Left hindlimb (tissue), 1 donor: ENCODE measurements around the gene DTNBP1.

Experiments used
- DNase-seq: peaks from one replicate; pipeline ENCODE4 v3.0.0-alpha.2; 2018

Gene DTNBP1

GRCh38 chr6:15527838-15528617 lies 134.8 kb downstream of the DTNBP1 start:
- no peak for DNase-seq

GRCh38 chr6:15526212-15526701 lies 136.6 kb downstream of the DTNBP1 start:
- no peak for DNase-seq

DNA sequence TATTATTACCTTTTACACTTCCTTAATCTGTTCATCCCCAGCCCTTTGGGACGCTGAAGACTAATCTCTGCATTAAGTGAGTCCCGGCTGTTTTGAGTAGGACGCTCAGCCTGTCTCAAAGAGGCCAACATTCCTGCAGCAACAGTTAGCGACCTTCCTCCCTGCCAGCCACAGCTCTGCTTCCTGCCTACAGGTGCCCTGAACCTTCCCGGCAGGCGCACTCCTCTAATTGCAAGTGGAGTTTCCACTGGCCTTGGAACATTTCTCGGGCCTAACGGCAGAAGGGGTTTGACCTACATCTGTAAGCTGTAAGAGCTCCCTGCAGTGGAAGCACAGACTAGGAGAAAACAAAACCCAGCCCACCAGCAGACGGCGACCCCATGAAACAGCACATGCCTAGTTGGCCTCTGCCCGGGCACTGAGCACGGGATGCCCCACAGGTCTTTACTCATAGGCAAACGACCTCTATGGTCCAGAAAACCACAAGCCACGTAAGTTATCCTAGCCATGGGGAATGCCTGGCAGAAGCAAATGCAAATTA lies 137.9 kb downstream of the DTNBP1 start:
- no peak for DNase-seq

GRCh38 chr6:15523679-15524630 lies 138.9 kb downstream of the DTNBP1 start:
- DNase-seq, result no peak

DNA sequence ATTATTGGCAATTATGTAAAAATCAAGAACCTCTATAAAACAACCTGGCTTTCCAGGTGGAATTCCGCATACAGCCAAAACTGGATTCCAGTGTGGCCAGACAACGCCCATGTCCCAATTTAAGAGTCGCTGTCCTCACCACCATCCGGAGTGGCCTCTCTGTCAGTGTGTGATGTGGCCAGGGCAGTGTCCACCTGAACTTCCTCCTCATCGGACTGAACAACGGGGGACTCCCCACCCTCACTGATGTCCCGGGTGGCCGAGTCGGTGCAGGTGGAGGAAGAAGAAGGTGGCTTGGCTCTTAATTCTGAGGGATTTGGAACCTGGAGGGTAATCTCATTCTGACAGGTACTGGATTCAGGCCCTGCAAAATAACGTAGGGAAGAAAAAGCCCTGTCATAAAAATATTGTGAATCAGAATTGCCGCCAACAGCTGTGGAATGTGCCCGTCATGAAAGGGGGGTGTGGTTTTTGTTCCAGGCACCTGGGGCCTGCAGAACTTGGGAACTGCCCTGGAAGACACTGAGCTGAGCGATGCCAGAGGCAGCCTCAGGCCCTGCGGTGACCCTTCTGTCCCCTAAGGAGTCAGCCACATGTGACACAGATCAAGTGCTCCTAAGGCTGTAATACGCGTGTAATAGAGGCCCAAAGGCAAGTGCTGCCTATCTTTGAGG lies 139.8 kb downstream of the DTNBP1 start:
- no peak for DNase-seq

DNA sequence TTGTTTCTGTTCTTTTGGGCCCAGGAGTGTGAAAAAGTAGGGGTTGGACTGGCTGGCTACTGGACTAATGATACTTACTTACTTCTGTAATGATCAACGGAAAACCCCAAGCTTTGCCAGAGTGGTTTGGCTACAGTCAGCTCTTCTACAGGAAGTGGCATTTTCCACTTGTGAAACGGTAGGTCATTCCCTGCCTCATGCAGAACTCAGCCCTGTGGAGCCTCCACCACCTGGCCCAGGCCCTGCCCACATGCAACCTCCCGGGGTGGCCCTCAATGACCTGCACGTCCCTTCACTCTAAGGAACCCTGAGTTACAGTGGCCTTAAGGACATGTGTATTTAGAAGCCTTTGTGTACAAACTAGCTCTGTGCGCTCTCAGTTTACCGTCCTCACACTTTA lies 140.4 kb downstream of the DTNBP1 start:
- DNase-seq, result no peak

- DNase-seq, result no peak
These were observed 140.8 kb downstream of the DTNBP1 start for GRCh38 chr6:15522026-15522425.

DNA sequence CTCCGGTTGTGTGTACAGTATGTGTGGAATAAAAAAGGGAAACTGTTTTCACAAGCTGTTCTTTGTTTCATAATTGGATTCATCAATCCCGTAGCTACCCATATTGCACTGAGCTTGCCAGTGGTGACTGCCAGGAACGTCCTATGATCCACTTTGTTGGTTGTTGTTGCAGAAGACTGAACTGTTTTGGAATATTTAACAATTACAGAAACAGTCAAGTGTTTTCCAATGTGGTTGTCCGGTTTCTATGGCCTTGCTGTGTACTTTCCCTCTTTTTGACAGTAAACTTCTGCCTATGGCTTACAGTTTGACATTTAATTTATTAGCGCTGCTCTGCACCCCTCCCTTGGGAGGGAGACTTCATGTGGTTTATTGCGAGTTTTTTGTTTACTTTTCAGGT lies 141.2 kb downstream of the DTNBP1 start:
- no peak for DNase-seq

- DNase-seq, result no peak
These were observed 142.1 kb downstream of the DTNBP1 start for GRCh38 chr6:15520626-15521203.

DNA sequence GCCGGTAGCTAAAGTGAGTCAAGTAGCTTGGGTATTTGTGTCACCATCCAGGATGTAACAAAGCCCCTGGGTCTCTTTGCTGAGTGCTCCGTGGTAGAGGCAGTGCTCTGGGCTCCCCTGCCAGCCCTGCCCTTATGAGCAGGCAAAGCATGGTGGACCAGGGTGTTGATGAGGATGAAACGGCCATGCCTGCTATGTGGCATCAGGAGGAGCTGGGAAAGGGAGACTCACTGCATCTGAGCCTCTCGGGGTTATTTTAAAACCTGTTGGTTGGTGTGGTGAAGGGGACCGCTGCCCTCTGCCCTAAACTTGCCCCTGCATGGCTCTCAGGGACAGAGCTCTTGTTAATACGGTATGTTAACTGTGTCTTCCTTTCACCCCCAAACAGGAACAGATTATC lies 143.1 kb downstream of the DTNBP1 start:
- DNase-seq, result no peak

- DNase-seq, result peak; percentile 18
These were observed 143.9 kb downstream of the DTNBP1 start for GRCh38 chr6:15518878-15519277.

DNA sequence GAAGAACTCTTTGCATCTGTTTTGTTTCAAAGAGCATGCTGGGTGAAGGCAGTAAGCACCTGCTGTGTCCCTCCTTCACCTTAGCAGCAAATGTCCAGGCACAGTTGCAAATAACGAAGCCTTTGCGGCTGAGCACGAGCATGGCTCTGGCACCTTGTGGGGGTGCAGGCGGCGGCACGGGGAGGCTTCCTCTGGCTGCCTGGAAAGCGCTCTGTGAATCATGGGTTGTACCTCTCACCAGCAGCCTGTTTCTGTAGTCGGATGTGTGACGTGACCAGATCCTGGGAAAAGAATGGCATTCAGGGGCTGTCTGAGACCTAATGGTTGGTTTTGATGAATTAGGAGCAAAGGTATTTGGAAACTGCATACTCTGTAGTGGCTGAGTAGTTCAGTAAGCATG lies 144.8 kb downstream of the DTNBP1 start:
- peak; percentile 4 for DNase-seq

GRCh38 chr6:15517600-15517999 lies 145.2 kb downstream of the DTNBP1 start:
- DNase-seq, result peak; percentile 19

DNA sequence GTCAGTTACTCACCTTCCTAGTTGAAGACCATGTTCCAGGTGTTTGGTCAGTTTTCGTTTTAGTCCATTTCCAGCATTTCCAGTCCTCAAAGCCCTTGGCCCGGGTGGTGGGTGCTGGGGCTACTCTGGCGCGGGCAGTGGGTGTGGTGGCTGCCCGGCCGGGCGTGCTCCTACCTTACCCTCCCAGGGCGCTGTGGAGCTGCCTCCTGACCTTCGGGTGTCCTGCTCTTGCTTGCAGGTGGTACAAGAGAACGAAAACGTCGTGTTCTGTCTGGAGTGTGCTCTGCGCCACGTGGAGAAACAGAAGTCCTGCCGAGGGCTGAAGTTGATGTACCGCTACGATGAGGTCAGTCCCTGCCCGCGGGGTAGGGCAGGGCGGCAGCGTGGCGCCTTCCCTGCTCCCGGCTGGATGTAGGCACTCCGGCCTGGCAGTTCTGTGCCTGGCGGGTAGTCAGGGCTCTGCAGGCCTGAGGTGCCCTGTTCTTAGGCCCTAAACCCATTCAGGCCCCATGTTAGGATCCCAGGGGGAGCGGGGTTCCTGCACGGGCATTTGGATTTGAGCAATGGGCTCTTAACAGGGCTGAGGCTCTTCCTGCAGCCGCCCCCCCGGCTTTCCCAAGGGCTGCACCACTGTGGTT lies 145.8 kb downstream of the DTNBP1 start:
- peak; percentile 19 for DNase-seq

- no peak for DNase-seq
These were observed 146.4 kb downstream of the DTNBP1 start for GRCh38 chr6:15516378-15516777.

- DNase-seq, result no peak
These were observed 147.0 kb downstream of the DTNBP1 start for GRCh38 chr6:15515660-15516375.

DNA sequence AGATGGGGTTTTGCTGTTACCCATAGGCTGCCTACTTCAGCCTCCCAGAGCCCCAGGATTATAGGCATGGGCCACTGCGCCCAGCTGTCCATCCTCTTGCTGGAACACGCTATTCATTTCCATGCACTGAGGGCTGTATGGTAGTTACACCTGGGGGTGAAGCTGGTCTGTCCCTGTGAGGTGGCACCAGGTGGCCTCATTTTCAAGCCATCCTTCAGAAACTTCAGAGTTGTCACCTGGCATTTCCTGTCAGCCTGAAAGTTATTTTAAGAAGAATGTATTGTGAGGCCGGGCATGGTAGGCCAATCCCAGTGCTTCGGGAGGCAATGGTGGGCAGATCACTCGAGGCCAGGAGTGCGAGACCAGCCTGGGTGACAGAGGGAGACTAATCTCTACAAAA lies 147.6 kb downstream of the DTNBP1 start:
- DNase-seq, result no peak

DNA sequence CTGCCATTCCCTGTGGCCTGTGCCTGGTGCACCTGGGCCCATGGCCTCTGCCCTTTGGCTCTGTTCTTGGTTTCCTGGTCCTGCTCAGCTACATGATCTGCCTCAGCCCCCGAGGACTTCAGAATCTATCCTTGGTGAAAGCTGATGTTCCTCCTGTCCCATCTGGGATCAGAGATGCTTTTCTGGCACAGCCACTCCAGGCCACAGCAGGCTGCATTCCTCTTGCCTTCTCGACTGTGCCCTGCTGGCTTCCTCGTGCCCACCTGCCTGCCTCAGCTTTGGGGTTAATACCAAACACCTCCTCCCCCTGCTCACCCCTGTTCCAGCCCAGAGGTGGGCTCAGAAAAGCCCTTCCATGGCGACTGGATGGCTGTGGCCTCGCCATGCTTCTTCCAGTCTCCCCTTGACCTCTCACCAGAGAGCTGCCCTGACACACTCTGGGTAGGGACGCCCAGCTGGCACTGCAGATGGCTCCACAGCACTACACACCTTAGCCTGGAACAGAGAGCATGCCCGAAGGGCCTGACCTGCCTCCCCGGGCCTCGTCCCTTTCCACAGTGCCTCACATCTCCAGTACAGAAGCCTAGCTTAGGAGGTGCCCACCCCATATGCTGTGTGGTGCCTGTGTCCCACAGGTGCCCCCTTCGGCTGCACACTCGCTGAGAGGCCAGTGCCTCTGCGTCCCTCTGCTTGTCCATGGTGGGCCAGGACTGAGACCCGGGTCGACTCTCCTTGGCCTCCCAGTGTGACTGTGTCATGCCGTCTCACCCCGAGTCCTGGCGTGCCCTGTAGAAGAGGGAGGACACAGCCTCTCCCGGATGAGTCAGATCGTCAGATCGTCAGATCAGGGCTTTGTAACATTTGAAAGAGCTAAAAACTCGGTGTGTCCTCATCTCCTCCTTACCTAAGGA lies 148.8 kb downstream of the DTNBP1 start:
- DNase-seq, result no peak

DNA sequence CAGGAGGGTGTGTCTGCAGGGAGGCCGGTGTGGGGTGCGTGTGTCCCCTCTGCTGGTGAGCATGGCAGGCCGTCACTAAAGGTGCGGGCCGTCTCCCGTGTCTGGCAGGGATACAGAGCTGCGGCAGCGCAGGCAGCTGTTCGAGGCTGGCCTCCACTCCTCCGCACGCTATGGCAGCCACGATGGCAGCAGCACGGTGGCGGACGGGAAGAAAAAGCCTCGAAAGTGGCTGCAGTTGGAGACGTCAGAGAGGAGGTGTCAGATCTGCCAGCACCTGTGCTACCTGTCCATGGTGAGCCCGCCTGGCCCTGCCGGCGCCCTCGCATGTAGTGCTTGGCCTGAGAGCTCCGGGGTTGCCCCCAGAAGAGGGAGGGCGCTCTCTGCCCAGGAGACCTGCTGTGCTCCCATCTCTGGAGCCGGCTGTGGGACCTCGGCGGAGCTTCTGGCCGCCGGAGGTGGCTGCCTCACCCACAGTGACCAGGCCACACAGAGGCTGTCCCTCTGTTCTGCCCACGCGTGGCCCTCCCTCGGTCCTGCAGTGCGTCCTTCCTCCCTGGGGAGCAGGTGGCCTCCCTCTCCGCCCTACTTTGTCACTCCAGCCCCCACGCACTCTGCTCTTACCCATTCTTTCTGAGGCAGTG lies 149.6 kb downstream of the DTNBP1 start:
- no peak for DNase-seq

DNA sequence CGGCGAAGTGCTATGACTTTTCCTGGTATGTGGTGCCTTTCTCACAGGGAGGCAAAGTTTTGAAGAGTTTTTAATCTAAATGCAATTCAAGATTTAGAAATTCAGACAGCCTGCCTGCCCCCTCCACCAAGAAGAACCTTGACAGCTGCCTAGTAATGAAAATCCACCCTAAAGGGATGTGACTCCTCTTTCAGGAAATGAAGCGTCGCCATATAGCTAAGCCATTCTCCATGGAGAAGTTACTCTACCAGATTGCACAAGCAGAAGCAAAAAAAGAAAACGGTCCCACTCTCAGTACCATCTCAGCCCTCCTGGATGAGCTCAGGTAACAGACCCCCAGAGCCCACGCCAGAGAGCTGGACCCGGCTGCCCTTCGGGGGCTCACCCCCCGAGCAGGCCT lies 150.1 kb downstream of the DTNBP1 start:
- no peak for DNase-seq
